ENCODE measurements around the gene DNAJC1.
"Not testable (repeated sequence)": the region's sequence is repeated elsewhere in the genome, so short reads cannot be mapped to it uniquely, and the experiment has no call there.

The DNAJC1 gene

DNA sequence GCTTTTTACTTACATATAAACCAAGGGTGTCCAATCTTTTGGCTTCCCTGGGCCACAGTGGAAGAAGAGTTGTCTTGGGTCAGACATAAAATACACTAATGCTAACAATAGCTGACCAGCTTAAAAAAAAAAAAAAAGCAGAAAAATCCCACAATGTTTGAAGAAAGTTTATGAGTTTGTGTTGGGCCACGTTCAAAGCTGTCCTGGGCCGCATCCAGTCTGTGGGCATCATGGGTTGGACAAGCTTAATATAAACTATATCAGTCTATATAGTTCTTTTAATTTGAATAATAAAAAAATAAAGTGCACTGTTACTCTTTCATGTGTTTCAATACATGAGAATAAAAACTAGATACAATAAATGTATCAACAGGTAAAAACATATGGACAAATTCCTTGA lies 179.9 kb downstream of the DNAJC1 start:
- H3K18ac ChIP-seq (ENCODE audit: low read length), result no peak overlapping the region
- H3K4me2 ChIP-seq (ENCODE audit: low read length), result no peak overlapping the region
- H3K27me3 ChIP-seq (ENCODE audit: insufficient read depth, low read length), result no peaks in the 10 kb centered on the region
- no peak overlapping the region for H2BK120ac ChIP-seq (ENCODE audit: insufficient read depth, low read length, poor library complexity)
- no peaks in the 10 kb centered on the region for H3K79me2 ChIP-seq (ENCODE audit: control insufficient read depth, insufficient read depth, low read length, poor library complexity)
- H3K36me3 ChIP-seq (ENCODE audit: control insufficient read depth in 1 of 2, insufficient read depth in 2 of 2, low read length in 2 of 2), result peaks cover 3 to 8% of the 10 kb centered on the region in 2 experiments
- H3K14ac ChIP-seq (ENCODE audit: low read length), result no peak overlapping the region
- no peak for DNase-seq
- no peak overlapping the region for H3K4ac ChIP-seq (ENCODE audit: low read depth, low read length)
- no peak overlapping the region for H2AFZ ChIP-seq (ENCODE audit: insufficient read depth, low read length, poor library complexity)
- H2AK5ac ChIP-seq (ENCODE audit: low read length), result no peak overlapping the region
- no peak overlapping the region for H4K12ac ChIP-seq (ENCODE audit: low read depth, low read length)
- no peak overlapping the region for H3K27ac ChIP-seq (ENCODE audit: low read depth, low read length)
- H3K79me1 ChIP-seq (ENCODE audit: low read length), result peaks cover 3% of the 10 kb centered on the region
- no peak overlapping the region for H4K91ac ChIP-seq (ENCODE audit: low read depth, low read length)
- H3K23ac ChIP-seq (ENCODE audit: low read length), result no peak overlapping the region
- no peak overlapping the region for H3K4me3 ChIP-seq (ENCODE audit: low read depth, low read length)
- peaks cover 6% of the 10 kb centered on the region for H3K9me3 ChIP-seq (ENCODE audit: insufficient read depth, low read depth, low read length)
- WGBS (ENCODE audit: extremely low coverage, insufficient coverage, insufficient read length), result no CpG with 5 or more reads among the region's 2 CpGs
- H2BK12ac ChIP-seq (ENCODE audit: low read length), result no peak overlapping the region
- no peak overlapping the region for H3K9ac ChIP-seq (ENCODE audit: low read length)
- H3K4me1 ChIP-seq (ENCODE audit: control insufficient read depth in 1 of 2, insufficient read depth in 2 of 2, low read length in 2 of 2), result peaks cover 3 to 5% of the 10 kb centered on the region in 2 experiments
- H4K8ac ChIP-seq (ENCODE audit: low read depth, low read length), result no peak overlapping the region
- H2BK5ac ChIP-seq (ENCODE audit: low read depth, low read length, poor library complexity), result no peak overlapping the region

GRCh38 chr10:21822273-21822672 lies 181.3 kb downstream of the DNAJC1 start:
- not testable (repeated sequence) for H2BK120ac ChIP-seq (ENCODE audit: insufficient read depth, low read length, poor library complexity); H2AFZ ChIP-seq (ENCODE audit: insufficient read depth, low read length, poor library complexity); H3K18ac ChIP-seq (ENCODE audit: low read length); H4K91ac ChIP-seq (ENCODE audit: low read depth, low read length); H3K4me1 ChIP-seq (ENCODE audit: control insufficient read depth in 1 of 2, insufficient read depth in 2 of 2, low read length in 2 of 2); H2BK5ac ChIP-seq (ENCODE audit: low read depth, low read length, poor library complexity); H3K4me2 ChIP-seq (ENCODE audit: low read length); H3K9me3 ChIP-seq (ENCODE audit: insufficient read depth, low read depth, low read length); H3K14ac ChIP-seq (ENCODE audit: low read length); DNase-seq; H3K23ac ChIP-seq (ENCODE audit: low read length); H3K79me2 ChIP-seq (ENCODE audit: control insufficient read depth, insufficient read depth, low read length, poor library complexity); H2BK12ac ChIP-seq (ENCODE audit: low read length); H3K27me3 ChIP-seq (ENCODE audit: insufficient read depth, low read length); H3K4ac ChIP-seq (ENCODE audit: low read depth, low read length); H3K4me3 ChIP-seq (ENCODE audit: low read depth, low read length); H2AK5ac ChIP-seq (ENCODE audit: low read length); H3K27ac ChIP-seq (ENCODE audit: low read depth, low read length); H3K9ac ChIP-seq (ENCODE audit: low read length); H4K12ac ChIP-seq (ENCODE audit: low read depth, low read length); H4K8ac ChIP-seq (ENCODE audit: low read depth, low read length); H3K36me3 ChIP-seq (ENCODE audit: control insufficient read depth in 1 of 2, insufficient read depth in 2 of 2, low read length in 2 of 2); H3K79me1 ChIP-seq (ENCODE audit: low read length)
- no CpG with 5 or more reads among the region's 6 CpGs for WGBS (ENCODE audit: extremely low coverage, insufficient coverage, insufficient read length)

GRCh38 chr10:21820952-21821351 lies 182.6 kb downstream of the DNAJC1 start:
- Histone ChIP-seq H3K27me3 (ENCODE audit: insufficient read depth, low read length) (no peaks in the 10 kb centered on the region), H3K4me1 (ENCODE audit: control insufficient read depth in 1 of 2, insufficient read depth in 2 of 2, low read length in 2 of 2) (peaks cover 3 to 8% of the 10 kb centered on the region in 2 experiments), H4K91ac (ENCODE audit: low read depth, low read length) (no peak overlapping the region), H3K4me2 (ENCODE audit: low read length) (no peak overlapping the region), H3K79me2 (ENCODE audit: control insufficient read depth, insufficient read depth, low read length, poor library complexity) (no peaks in the 10 kb centered on the region), H3K9me3 (ENCODE audit: insufficient read depth, low read depth, low read length) (peaks cover 2% of the 10 kb centered on the region), H3K14ac (ENCODE audit: low read length) (no peak overlapping the region), H3K79me1 (ENCODE audit: low read length) (peaks cover 3% of the 10 kb centered on the region), H3K36me3 (ENCODE audit: control insufficient read depth in 1 of 2, insufficient read depth in 2 of 2, low read length in 2 of 2) (peaks cover 0 to 9% of the 10 kb centered on the region in 2 experiments), H2BK12ac (ENCODE audit: low read length) (no peak overlapping the region), H3K4ac (ENCODE audit: low read depth, low read length) (no peak overlapping the region), H2BK120ac (ENCODE audit: insufficient read depth, low read length, poor library complexity) (no peak overlapping the region), H3K4me3 (ENCODE audit: low read depth, low read length) (no peak overlapping the region), H3K9ac (ENCODE audit: low read length) (no peak overlapping the region), H4K8ac (ENCODE audit: low read depth, low read length) (no peak overlapping the region), H3K27ac (ENCODE audit: low read depth, low read length) (peak overlapping the region; percentile 62), H3K18ac (ENCODE audit: low read length) (no peak overlapping the region), H4K12ac (ENCODE audit: low read depth, low read length) (no peak overlapping the region), H2BK5ac (ENCODE audit: low read depth, low read length, poor library complexity) (peak overlapping the region; percentile 94), H3K23ac (ENCODE audit: low read length) (no peak overlapping the region), H2AK5ac (ENCODE audit: low read length) (no peak overlapping the region), H2AFZ (ENCODE audit: insufficient read depth, low read length, poor library complexity) (no peak overlapping the region)
- no CpG with 5 or more reads among the region's 1 CpG for WGBS (ENCODE audit: extremely low coverage, insufficient coverage, insufficient read length)
- peak; percentile 90 to 95 for DNase-seq

DNA sequence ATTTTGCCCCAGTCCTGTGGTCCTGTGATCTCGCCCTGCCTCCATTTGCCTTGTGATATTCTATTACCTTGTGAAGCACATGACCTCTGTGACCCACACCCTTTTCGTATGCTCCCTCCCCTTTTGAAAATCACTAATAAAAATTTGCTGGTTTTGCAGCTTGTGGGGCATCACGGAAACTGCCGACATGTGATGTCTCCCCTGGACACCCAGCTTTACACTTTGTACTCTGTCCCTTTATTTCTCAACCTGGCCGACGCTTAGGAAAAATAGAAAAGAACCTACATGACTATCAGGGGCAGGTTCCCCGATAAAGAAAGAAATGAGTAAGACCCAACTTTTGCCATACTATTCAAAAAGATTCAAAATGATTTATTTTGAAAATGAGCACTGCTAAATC lies 185.1 kb downstream of the DNAJC1 start:
- H3K23ac ChIP-seq (ENCODE audit: low read length); H4K12ac ChIP-seq (ENCODE audit: low read depth, low read length); H3K14ac ChIP-seq (ENCODE audit: low read length); H3K79me2 ChIP-seq (ENCODE audit: control insufficient read depth, insufficient read depth, low read length, poor library complexity); DNase-seq; H4K91ac ChIP-seq (ENCODE audit: low read depth, low read length); H3K27ac ChIP-seq (ENCODE audit: low read depth, low read length); H2BK12ac ChIP-seq (ENCODE audit: low read length); H3K9ac ChIP-seq (ENCODE audit: low read length); H3K4me3 ChIP-seq (ENCODE audit: low read depth, low read length); H3K4ac ChIP-seq (ENCODE audit: low read depth, low read length); H2AFZ ChIP-seq (ENCODE audit: insufficient read depth, low read length, poor library complexity); H3K27me3 ChIP-seq (ENCODE audit: insufficient read depth, low read length); H3K79me1 ChIP-seq (ENCODE audit: low read length); H3K18ac ChIP-seq (ENCODE audit: low read length); H2BK5ac ChIP-seq (ENCODE audit: low read depth, low read length, poor library complexity); H3K9me3 ChIP-seq (ENCODE audit: insufficient read depth, low read depth, low read length); H2AK5ac ChIP-seq (ENCODE audit: low read length); H3K4me2 ChIP-seq (ENCODE audit: low read length); H4K8ac ChIP-seq (ENCODE audit: low read depth, low read length); H3K36me3 ChIP-seq (ENCODE audit: control insufficient read depth in 1 of 2, insufficient read depth in 2 of 2, low read length in 2 of 2); H2BK120ac ChIP-seq (ENCODE audit: insufficient read depth, low read length, poor library complexity): not testable (repeated sequence)
- no CpG with 5 or more reads among the region's 7 CpGs for WGBS (ENCODE audit: extremely low coverage, insufficient coverage, insufficient read length)
- H3K4me1 ChIP-seq (ENCODE audit: control insufficient read depth in 1 of 2, insufficient read depth in 2 of 2, low read length in 2 of 2), result peaks cover 3 to 11% of the 10 kb centered on the region in 2 experiments
